Endodermal cell (in vitro differentiated cells): Measurements from ENCODE around the gene LIPH. TPM values are rescaled to one million over a fixed set of nuclear protein-coding genes. Genes with fewer than 3 reads are reported as not detected.

Source experiments
- DNase-seq: peaks from one replicate; pipeline ENCODE4 v3.0.0-alpha.2; 2017
- H3K27ac ChIP-seq: 2 replicates; pipeline ENCODE4 v1.5.1; 2013; ENCODE audit warnings: mild to moderate bottlenecking, low read depth, low read length, moderate library complexity
- H3K27me3 ChIP-seq: 2 replicates; pipeline ENCODE4 v1.6.1; 2013; ENCODE audit warnings: mild to moderate bottlenecking, low read length, moderate library complexity; ENCODE audit not compliant: insufficient read depth, control insufficient read depth, poor library complexity, severe bottlenecking
- H3K36me3 ChIP-seq: 2 replicates; pipeline ENCODE4 v1.7.0; 2013; ENCODE audit warnings: mild to moderate bottlenecking, low read length, moderate library complexity; ENCODE audit not compliant: control insufficient read depth, insufficient read depth
- H3K4me1 ChIP-seq: one replicate; pipeline ENCODE4 v1.7.0; 2013; ENCODE audit warnings: low read length; ENCODE audit not compliant: control insufficient read depth, insufficient read depth
- H3K4me3 ChIP-seq: 2 replicates; pipeline ENCODE4 v1.5.1; 2013; ENCODE audit warnings: mild to moderate bottlenecking, low read length, moderate library complexity
- H3K9ac ChIP-seq: 2 replicates; pipeline ENCODE4 v1.6.1; 2013; ENCODE audit warnings: mild to moderate bottlenecking, low read length, moderate library complexity; ENCODE audit not compliant: poor library complexity, severe bottlenecking; ENCODE audit errors: extremely low read depth
- H3K9me3 ChIP-seq: 2 replicates; pipeline ENCODE4 v1.6.1; 2013; ENCODE audit warnings: mild to moderate bottlenecking, low read length, moderate library complexity; ENCODE audit not compliant: control insufficient read depth
- H3K27ac Mint-ChIP-seq: 2 replicates; pipeline ENCODE4 v1.8.0; 2020; ENCODE audit warnings: mixed read lengths
- H3K27me3 Mint-ChIP-seq: 2 replicates; pipeline ENCODE4 v1.8.0; 2021; ENCODE audit warnings: mild to moderate bottlenecking, mixed read lengths; ENCODE audit not compliant: insufficient read depth
- H3K36me3 Mint-ChIP-seq: 2 replicates; pipeline ENCODE4 v1.8.0; 2020; ENCODE audit warnings: low read depth, mixed read lengths
- H3K4me1 Mint-ChIP-seq: 2 replicates; pipeline ENCODE4 v1.8.0; 2020; ENCODE audit warnings: mixed read lengths
- H3K4me3 Mint-ChIP-seq: 2 replicates; pipeline ENCODE4 v1.8.0; 2020; ENCODE audit warnings: mild to moderate bottlenecking, moderate library complexity, mixed read lengths
- H3K9me3 Mint-ChIP-seq: 2 replicates; pipeline ENCODE4 v1.8.0; 2020; ENCODE audit warnings: mild to moderate bottlenecking, mixed read lengths
- CTCF ChIP-seq: fragments of 200-600 bp; sonication (generic); conservative IDR thresholded peaks from 2 replicates; pipeline ENCODE4 v1.5.0; 2021; ENCODE audit warnings: antibody characterized with exemption, mild to moderate bottlenecking
- WGBS, 2 experiments: methylation state at CpG; one replicate each; pipeline versions ENCODE4 v1.1.5 to v1.1.7; 2013; ENCODE audit warnings: missing lambda C conversion rate in 2 of 2, mixed read lengths in 1 of 2; ENCODE audit not compliant: insufficient coverage in 1 of 2, insufficient read length in 1 of 2; 5-methylcytosine and 5-hydroxymethylcytosine counted together
- total RNA-seq, 2 donors: library from RNA; stranded (reverse); fragmentation: NEBNext Ultra II Directional in 1 of 2; extraction: Animal tissue kit (Norgen Biotek cat#: 25700) in 1 of 2; gene quantifications; 2 replicates in 1 of 2; 3 replicates in 1 of 2; pipeline ENCODE4 v1.2.1, GENCODE V29; 2021

LIPH gene
- total RNA-seq, 2 donors from 2014 or later, result 0.81 to 2.3 TPM

- WGBS, 2 experiments, result 91 to 92% methylated on average over 7 of the region's 7 CpGs
- no peaks in the 10 kb centered on the region for H3K9me3 ChIP-seq
- DNase-seq, result no peak
- Mint-ChIP-seq H3K36me3 (no peaks in the 10 kb centered on the region), H3K4me3 (no peak overlapping the region), H3K4me1 (no peaks in the 10 kb centered on the region), H3K27ac (no peak overlapping the region), H3K9me3 (no peaks in the 10 kb centered on the region), H3K27me3 (peaks cover 7% of the 10 kb centered on the region)
- TF ChIP-seq CTCF, result no peak
- H3K36me3 ChIP-seq, result no peaks in the 10 kb centered on the region
- H3K9ac ChIP-seq, result no peak overlapping the region
- H3K27ac ChIP-seq, result no peak overlapping the region
- no peaks in the 10 kb centered on the region for H3K4me1 ChIP-seq
- H3K4me3 ChIP-seq, result no peak overlapping the region
- H3K27me3 ChIP-seq, result peaks cover 7% of the 10 kb centered on the region
Observed at GRCh38 chr3:185521349-185522138, 30.8 kb downstream of the LIPH start.

- Mint-ChIP-seq H3K9me3 (no peaks in the 10 kb centered on the region), H3K4me3 (no peak overlapping the region), H3K27me3 (peaks cover 16% of the 10 kb centered on the region), H3K36me3 (no peaks in the 10 kb centered on the region), H3K27ac (no peak overlapping the region), H3K4me1 (no peaks in the 10 kb centered on the region)
- Histone ChIP-seq H3K4me3 (no peak overlapping the region), H3K27ac (no peak overlapping the region), H3K9ac (no peak overlapping the region), H3K9me3 (no peaks in the 10 kb centered on the region), H3K27me3 (peaks cover 15% of the 10 kb centered on the region), H3K4me1 (no peaks in the 10 kb centered on the region), H3K36me3 (no peaks in the 10 kb centered on the region)
- 84 to 87% methylated on average over 3 of the region's 5 CpGs for WGBS, 2 experiments
- TF ChIP-seq CTCF, result peak; percentile 64
- DNase-seq, result peak; percentile 46
Observed at GRCh38 chr3:185519021-185519420, 33.4 kb downstream of the LIPH start.

- DNase-seq, result no peak
- Histone ChIP-seq H3K27ac (no peak overlapping the region), H3K9me3 (no peaks in the 10 kb centered on the region), H3K4me1 (no peaks in the 10 kb centered on the region), H3K9ac (no peak overlapping the region), H3K27me3 (peaks cover 15% of the 10 kb centered on the region), H3K36me3 (no peaks in the 10 kb centered on the region), H3K4me3 (no peak overlapping the region)
- peaks cover 22% of the 10 kb centered on the region for H3K27me3 Mint-ChIP-seq
- H3K27ac Mint-ChIP-seq, result no peak overlapping the region
- 87% methylated on average over 2 of the region's 2 CpGs; no CpG with 5 or more reads in 1 of the 2 experiments for WGBS, 2 experiments
- H3K36me3 Mint-ChIP-seq, result no peaks in the 10 kb centered on the region
- TF ChIP-seq CTCF, result no peak
- H3K4me1 Mint-ChIP-seq, result no peaks in the 10 kb centered on the region
- no peaks in the 10 kb centered on the region for H3K9me3 Mint-ChIP-seq
- no peak overlapping the region for H3K4me3 Mint-ChIP-seq
Observed at GRCh38 chr3:185517387-185518130, 34.8 kb downstream of the LIPH start.
